Peyer's patch (tissue), 4 donors: Measurements from ENCODE around the gene CR1L. TPM values are rescaled to one million over a fixed set of nuclear protein-coding genes. Genes with fewer than 3 reads are reported as not detected.
"Not testable (repeated sequence)": the region's sequence is repeated elsewhere in the genome, so short reads cannot be mapped to it uniquely, and the experiment has no call there.

Experiments used
- DNase-seq, 3 donors: peaks; one replicate each; pipeline ENCODE4 v3.0.0-alpha.2; 2017 to 2019
- H3K27ac ChIP-seq, 4 donors: fragments of 200-600 bp; sonication (generic); one replicate each; pipeline ENCODE4 v1.5.1; 2016 to 2019
- H3K27me3 ChIP-seq, 2 donors: fragments of 200-600 bp; sonication (generic); one replicate each; pipeline ENCODE4 v1.5.1; 2019
- H3K36me3 ChIP-seq, 3 donors: fragments of 200-600 bp; sonication (generic); one replicate each; pipeline ENCODE4 v1.5.1; 2016 to 2019
- H3K4me1 ChIP-seq, 4 donors: fragments of 200-600 bp; sonication (generic); one replicate each; pipeline ENCODE4 v1.5.1; 2016 to 2019
- H3K4me3 ChIP-seq, 4 donors: fragments of 200-600 bp; sonication (generic); 1 replicate in 3 of 4; 2 replicates in 1 of 4; pipeline ENCODE4 v1.5.1; 2016 to 2019; ENCODE audit warnings: mild to moderate bottlenecking in 1 of 4
- H3K9me3 ChIP-seq, 4 donors: fragments of 200-600 bp; sonication (generic); one replicate each; pipeline ENCODE4 v1.5.1; 2016 to 2019; ENCODE audit warnings: mild to moderate bottlenecking in 1 of 4
- POLR2A ChIP-seq, 2 donors: fragments of 450-650 bp; IDR thresholded peaks; one replicate each; pipeline ENCODE4 v1.5.1; 2017; ENCODE audit warnings: antibody characterized with exemption in 2 of 2, mild to moderate bottlenecking in 2 of 2, moderate library complexity in 2 of 2
- total RNA-seq, 4 donors: library from RNA; depleted of rRNA; stranded (reverse); fragments of >200 nt; gene quantifications; one replicate each; pipeline ENCODE4 v1.1.0, GENCODE V29; 2016
- TF ChIP-seq, protein P1 (sequence below), 6 experiments: fragments of 450-650 bp in 4 of 6; fragments of 200-600 bp in 2 of 6; sonication (generic) in 1 of 6; IDR thresholded peaks; one replicate each; pipeline ENCODE4 v1.5.1; 2017 to 2019; ENCODE audit warnings: antibody characterized with exemption in 6 of 6, mild to moderate bottlenecking in 3 of 6, moderate library complexity in 1 of 6

Gene CR1L
- total RNA-seq, 4 donors from 2014 or later: not detected

DNA sequence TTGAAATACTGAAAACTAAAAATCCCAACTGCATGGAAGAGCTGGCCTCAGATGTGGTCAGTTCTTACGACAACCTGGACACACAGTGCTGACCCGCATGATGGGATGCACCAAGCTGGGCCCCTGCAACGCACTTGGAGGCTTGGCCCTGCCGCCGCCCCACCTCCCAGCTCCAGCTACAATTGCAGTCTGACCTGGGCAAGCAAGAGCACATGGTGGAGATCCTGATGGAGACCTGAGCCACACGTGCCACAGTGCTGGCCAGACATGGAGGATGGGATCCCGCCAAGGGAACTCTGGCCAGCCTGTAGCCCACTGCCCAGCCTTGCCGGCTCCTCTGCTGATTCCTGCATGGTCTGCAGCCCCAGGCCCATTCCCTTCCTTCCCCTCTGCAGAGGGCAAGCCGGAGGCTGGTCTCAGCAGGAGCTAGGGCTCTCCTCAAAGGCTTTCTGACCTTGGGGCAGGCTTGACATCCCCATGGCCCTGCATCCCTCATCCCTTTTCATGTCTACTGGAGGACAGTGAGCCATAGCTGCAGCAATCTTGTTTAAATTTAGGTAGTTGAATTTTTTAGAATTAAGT lies 14.1 kb downstream of the CR1L start:
- no peak for TF ChIP-seq POLR2A (IDR thresholded peaks at IDR 0.05)
- TF ChIP-seq, protein P1, sequence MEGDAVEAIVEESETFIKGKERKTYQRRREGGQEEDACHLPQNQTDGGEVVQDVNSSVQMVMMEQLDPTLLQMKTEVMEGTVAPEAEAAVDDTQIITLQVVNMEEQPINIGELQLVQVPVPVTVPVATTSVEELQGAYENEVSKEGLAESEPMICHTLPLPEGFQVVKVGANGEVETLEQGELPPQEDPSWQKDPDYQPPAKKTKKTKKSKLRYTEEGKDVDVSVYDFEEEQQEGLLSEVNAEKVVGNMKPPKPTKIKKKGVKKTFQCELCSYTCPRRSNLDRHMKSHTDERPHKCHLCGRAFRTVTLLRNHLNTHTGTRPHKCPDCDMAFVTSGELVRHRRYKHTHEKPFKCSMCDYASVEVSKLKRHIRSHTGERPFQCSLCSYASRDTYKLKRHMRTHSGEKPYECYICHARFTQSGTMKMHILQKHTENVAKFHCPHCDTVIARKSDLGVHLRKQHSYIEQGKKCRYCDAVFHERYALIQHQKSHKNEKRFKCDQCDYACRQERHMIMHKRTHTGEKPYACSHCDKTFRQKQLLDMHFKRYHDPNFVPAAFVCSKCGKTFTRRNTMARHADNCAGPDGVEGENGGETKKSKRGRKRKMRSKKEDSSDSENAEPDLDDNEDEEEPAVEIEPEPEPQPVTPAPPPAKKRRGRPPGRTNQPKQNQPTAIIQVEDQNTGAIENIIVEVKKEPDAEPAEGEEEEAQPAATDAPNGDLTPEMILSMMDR (IDR thresholded peaks at IDR 0.05): no peak
- Histone ChIP-seq H3K27ac (no peak overlapping the region), H3K9me3 (no peaks in the 10 kb centered on the region), H3K36me3 (no peaks in the 10 kb centered on the region), H3K4me1 (no peaks in the 10 kb centered on the region), H3K27me3 (no peaks in the 10 kb centered on the region), H3K4me3 (no peak overlapping the region)
- DNase-seq: no peak

GRCh38 chr1:207659545-207660153 lies 14.7 kb downstream of the CR1L start:
- DNase-seq: peak in 1 of 3 donors; percentile 64
- Histone ChIP-seq H3K4me1 (no peaks in the 10 kb centered on the region), H3K9me3 (no peaks in the 10 kb centered on the region), H3K36me3 (no peaks in the 10 kb centered on the region), H3K27me3 (no peaks in the 10 kb centered on the region), H3K4me3 (no peak overlapping the region), H3K27ac (no peak overlapping the region)
- TF ChIP-seq, protein P1 (IDR thresholded peaks at IDR 0.05): no peak
- TF ChIP-seq POLR2A (IDR thresholded peaks at IDR 0.05): no peak

DNA sequence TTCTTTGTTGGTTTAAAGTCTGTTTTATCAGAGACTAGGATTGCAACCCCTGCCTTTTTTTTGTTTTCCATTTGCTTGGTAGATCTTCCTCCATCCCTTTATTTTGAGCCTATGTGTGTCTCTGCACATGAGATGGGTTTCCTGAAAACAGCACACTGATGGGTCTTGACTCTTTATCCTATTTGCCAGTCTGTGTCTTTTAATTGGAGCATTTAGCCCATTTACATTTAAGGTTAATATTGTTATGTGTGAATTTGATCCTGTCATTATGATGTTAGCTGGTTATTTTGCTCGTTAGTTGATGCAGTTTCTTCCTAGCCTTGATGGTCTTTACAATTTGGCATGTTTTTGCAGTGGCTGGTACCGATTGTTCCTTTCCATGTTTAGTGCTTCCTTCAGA lies 16.5 kb downstream of the CR1L start:
- H3K4me3 ChIP-seq, H3K27me3 ChIP-seq, H3K27ac ChIP-seq, DNase-seq, H3K9me3 ChIP-seq, H3K4me1 ChIP-seq, H3K36me3 ChIP-seq: not testable (repeated sequence)

DNA sequence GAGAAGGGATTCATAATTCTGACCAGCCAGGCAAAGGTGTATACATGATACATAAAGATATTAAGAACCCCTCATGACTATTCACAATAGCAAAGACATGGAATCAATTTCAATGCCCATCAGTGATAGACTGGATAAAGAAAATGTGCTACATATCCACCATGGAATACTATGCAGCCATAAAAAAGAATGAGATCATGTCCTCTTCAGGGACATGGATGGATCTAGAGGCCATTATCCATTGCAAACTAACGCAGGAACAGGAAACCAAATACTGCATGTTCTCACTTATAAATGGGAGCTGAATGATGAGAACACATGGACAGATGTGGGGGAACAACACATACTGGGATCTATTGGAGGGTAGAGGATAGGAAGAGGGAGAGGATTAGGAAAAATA lies 21.4 kb downstream of the CR1L start:
- H3K4me1 ChIP-seq: peaks cover 0 to 6% (median 2%) of the 10 kb centered on the region in 4 donors
- H3K36me3 ChIP-seq: no peaks in the 10 kb centered on the region
- H3K27me3 ChIP-seq: peaks cover 0 to 10% of the 10 kb centered on the region in 2 donors
- no peaks in the 10 kb centered on the region for H3K9me3 ChIP-seq
- no peak overlapping the region for H3K4me3 ChIP-seq
- DNase-seq: no peak
- TF ChIP-seq, protein P1 (IDR thresholded peaks at IDR 0.05): no peak
- no peak for TF ChIP-seq POLR2A (IDR thresholded peaks at IDR 0.05)
- H3K27ac ChIP-seq: no peak overlapping the region

DNA sequence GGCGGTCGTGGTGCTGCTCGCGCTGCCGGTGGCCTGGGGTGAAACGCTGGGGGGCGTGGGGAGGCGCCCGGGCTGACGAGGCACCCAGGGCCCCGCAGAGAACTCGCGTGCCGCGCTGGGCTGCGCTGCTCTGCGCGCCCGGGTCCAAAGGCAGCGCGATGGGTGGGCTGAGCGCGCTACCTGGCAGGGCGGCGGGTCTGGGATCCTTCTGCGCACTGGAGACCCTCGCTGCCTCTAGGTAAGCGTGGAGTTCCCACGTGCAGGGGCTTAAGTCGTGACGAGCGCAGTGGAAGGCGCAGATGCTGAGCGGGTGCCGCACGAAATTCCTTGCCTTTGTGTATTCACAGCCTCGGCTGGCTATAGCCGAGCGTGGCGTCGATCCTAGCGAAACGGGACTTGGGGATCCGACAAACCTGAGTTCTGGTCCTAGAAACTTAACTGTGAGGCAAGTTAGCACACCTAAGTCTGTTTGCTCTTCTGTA lies 24.6 kb downstream of the CR1L start:
- TF ChIP-seq, protein P1 (IDR thresholded peaks at IDR 0.05): no peak
- no peak for TF ChIP-seq POLR2A (IDR thresholded peaks at IDR 0.05)
- Histone ChIP-seq H3K4me3 (peak overlapping the region in 2 of 4 donors; percentile 16 to 22), H3K9me3 (no peaks in the 10 kb centered on the region), H3K27ac (no peak overlapping the region), H3K27me3 (peaks cover 0 to 10% of the 10 kb centered on the region in 2 donors), H3K4me1 (peaks cover 0 to 6% (median 2%) of the 10 kb centered on the region in 4 donors), H3K36me3 (no peaks in the 10 kb centered on the region)
- no peak for DNase-seq

DNA sequence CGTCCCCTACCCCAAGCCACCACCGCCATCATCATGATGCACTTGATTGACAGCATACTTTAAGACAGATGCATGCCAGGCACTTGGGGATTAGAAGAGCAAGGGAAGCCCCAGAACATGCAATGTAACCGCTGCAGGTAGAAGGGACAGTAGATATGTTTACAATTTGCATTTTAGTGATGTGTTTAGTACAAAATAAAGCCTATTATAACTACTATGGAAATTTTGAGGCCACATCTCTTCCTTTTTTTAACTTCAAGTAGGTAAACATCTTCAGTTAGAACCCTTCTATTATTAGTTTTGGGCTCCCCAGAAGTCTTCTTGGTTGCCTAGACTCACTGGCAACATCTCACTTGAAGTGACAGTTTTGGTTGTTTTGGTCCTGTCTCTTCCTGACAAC lies 25.3 kb downstream of the CR1L start:
- peaks cover 0 to 6% (median 2%) of the 10 kb centered on the region in 4 donors for H3K4me1 ChIP-seq
- TF ChIP-seq POLR2A (IDR thresholded peaks at IDR 0.05): no peak
- TF ChIP-seq, protein P1 (IDR thresholded peaks at IDR 0.05): no peak
- H3K4me3 ChIP-seq: no peak overlapping the region
- peaks cover 0 to 10% of the 10 kb centered on the region in 2 donors for H3K27me3 ChIP-seq
- H3K9me3 ChIP-seq: no peaks in the 10 kb centered on the region
- no peak overlapping the region for H3K27ac ChIP-seq
- no peaks in the 10 kb centered on the region for H3K36me3 ChIP-seq
- DNase-seq: no peak
